Lung (tissue), 12 donors: ENCODE measurements around the gene TEC. TPM values are rescaled to one million over a fixed set of nuclear protein-coding genes. Genes with fewer than 3 reads are reported as not detected.

Experiments used
- ATAC-seq: fragments of 200-7000 bp; cut with Tn5 transposase; one replicate; pipeline ENCODE4 v1.9.1; 2020; ENCODE audit warnings: moderate number of reproducible peaks; ENCODE audit not compliant: insufficient read depth, low FRiP score
- DNase-seq, 3 donors: peaks; one replicate each; pipeline ENCODE4 v3.0.0-alpha.2; 2013 to 2017
- H3K27ac ChIP-seq, 2 donors: one replicate each; pipeline ENCODE4 v1.5.1; 2013; ENCODE audit warnings: mild to moderate bottlenecking in 2 of 2, moderate library complexity in 2 of 2, control low read depth in 1 of 2, inconsistent platforms in 1 of 2, low read depth in 1 of 2, low read length in 1 of 2
- H3K27me3 ChIP-seq, 3 donors: one replicate each; pipeline ENCODE4 v1.5.1; 2013; ENCODE audit warnings: low read length in 2 of 3; ENCODE audit not compliant: control insufficient read depth in 3 of 3, insufficient read depth in 3 of 3
- H3K36me3 ChIP-seq, 4 donors: one replicate each; pipeline ENCODE4 v1.5.1; 2013; ENCODE audit warnings: low read length in 4 of 4, mild to moderate bottlenecking in 1 of 4, moderate library complexity in 1 of 4; ENCODE audit not compliant: control insufficient read depth in 4 of 4, insufficient read depth in 4 of 4
- H3K4me1 ChIP-seq, 5 donors: one replicate each; pipeline ENCODE4 v1.5.1; 2013; ENCODE audit warnings: low read length in 5 of 5, mild to moderate bottlenecking in 2 of 5, moderate library complexity in 1 of 5; ENCODE audit not compliant: control insufficient read depth in 5 of 5, insufficient read depth in 5 of 5
- H3K4me3 ChIP-seq: one replicate; pipeline ENCODE4 v1.5.1; 2013; ENCODE audit warnings: mild to moderate bottlenecking, control low read depth, moderate library complexity
- H3K9ac ChIP-seq, 2 donors: one replicate each; pipeline ENCODE4 v1.5.1; 2013; ENCODE audit warnings: low read length in 2 of 2, control low read depth in 1 of 2; ENCODE audit not compliant: insufficient read depth in 1 of 2
- H3K9me3 ChIP-seq, 4 donors: one replicate each; pipeline ENCODE4 v1.5.1; 2013; ENCODE audit warnings: low read length in 3 of 4, mild to moderate bottlenecking in 1 of 4, moderate library complexity in 1 of 4; ENCODE audit not compliant: control insufficient read depth in 4 of 4, insufficient read depth in 3 of 4
- CTCF ChIP-seq: IDR thresholded peaks from 2 replicates; pipeline ENCODE4 v1.5.1; 2012; ENCODE audit warnings: mild to moderate bottlenecking; ENCODE audit errors: control extremely low read depth, extremely low read depth
- WGBS, 2 donors: extraction: QIAGEN DNeasy Blood & Tissue Kit; methylation state at CpG; one replicate each; pipeline ENCODE4 v1.1.7; 2013; 5-methylcytosine and 5-hydroxymethylcytosine counted together
- polyA plus RNA-seq, 2 donors: library from polyadenylated mRNA; stranded (reverse); fragments of 200-250 nt; gene quantifications; one replicate each; pipeline ENCODE4 v1.2.1, GENCODE V29; 2013
- total RNA-seq, 2 donors: library from RNA; depleted of rRNA in 1 of 2; stranded (reverse); fragments of >200 nt in 1 of 2; gene quantifications; one replicate each; pipeline ENCODE4 v1.2.1, GENCODE V29; 2014 to 2021
- donor health status: control.
- donor health status: control.
- donor health status: Bipolar disorder and iron deficiency.
- donor health status: healthy.
- donor health status: DM: yes; HTN: yes; CAD: no.

TEC gene
- total and polyA plus RNA-seq, 4 donors = 2.0 to 19.8 (median 3.1) TPM

GRCh38 chr4:48129307-48130014 is 140.2 kb downstream of the TEC start:
- WGBS, 2 donors = 27 to 34% methylated on average over 9 of the region's 9 CpGs
- H3K27me3 ChIP-seq = no peaks in the 10 kb centered on the region

GRCh38 chr4:48127682-48128404 is 141.8 kb downstream of the TEC start:
- WGBS, 2 donors = 10 to 21% methylated on average over 13 of the region's 13 CpGs
- Histone ChIP-seq H3K4me1 (peaks cover 0 to 26% (median 7%) of the 10 kb centered on the region in 5 donors), H3K27me3 (no peaks in the 10 kb centered on the region), H3K9me3 (no peaks in the 10 kb centered on the region), H3K4me3 (no peak overlapping the region), H3K36me3 (no peaks in the 10 kb centered on the region), H3K27ac (peak overlapping the region; percentile 69 to 76), H3K9ac (peak overlapping the region in 1 of 2 donors; percentile 42)
- peak; percentile 54 for TF ChIP-seq CTCF
- DNase-seq = peak; percentile 67 to 72 (median 69)
- peak; percentile 66 for ATAC-seq

More at GRCh38 chr4:48129307-48130014, 140.2 kb downstream of the TEC start:
- Histone ChIP-seq H3K9ac (no peak overlapping the region), H3K4me3 (no peak overlapping the region), H3K9me3 (no peaks in the 10 kb centered on the region), H3K27ac (peak overlapping the region in 1 of 2 donors; percentile 18), H3K4me1 (peaks cover 0 to 34% (median 9%) of the 10 kb centered on the region in 5 donors), H3K36me3 (no peaks in the 10 kb centered on the region)
- no peak for TF ChIP-seq CTCF
- DNase-seq (no peak), ATAC-seq (no peak)

GRCh38 chr4:48127231-48127630 is 142.4 kb downstream of the TEC start:
- Histone ChIP-seq H3K4me1 (peaks cover 0 to 26% (median 7%) of the 10 kb centered on the region in 5 donors), H3K9ac (no peak overlapping the region), H3K36me3 (no peaks in the 10 kb centered on the region), H3K4me3 (no peak overlapping the region), H3K9me3 (no peaks in the 10 kb centered on the region), H3K27ac (peak overlapping the region in 1 of 2 donors; percentile 76), H3K27me3 (no peaks in the 10 kb centered on the region)
- DNase-seq = no peak
- 38 to 48% methylated on average over 3 of the region's 3 CpGs for WGBS, 2 donors
- TF ChIP-seq CTCF = no peak
- peak; percentile 10 for ATAC-seq
